HG02759 (cell line): Measurements from ENCODE around the gene HDGFL2.

Experiments used
- ATAC-seq: cut with Tn5 transposase; IDR thresholded peaks from one replicate; pipeline ENCODE4 v1.9.1; 2021; ENCODE audit warnings: mild to moderate bottlenecking, moderate library complexity; ENCODE audit not compliant: unreplicated experiment

The HDGFL2 gene

DNA sequence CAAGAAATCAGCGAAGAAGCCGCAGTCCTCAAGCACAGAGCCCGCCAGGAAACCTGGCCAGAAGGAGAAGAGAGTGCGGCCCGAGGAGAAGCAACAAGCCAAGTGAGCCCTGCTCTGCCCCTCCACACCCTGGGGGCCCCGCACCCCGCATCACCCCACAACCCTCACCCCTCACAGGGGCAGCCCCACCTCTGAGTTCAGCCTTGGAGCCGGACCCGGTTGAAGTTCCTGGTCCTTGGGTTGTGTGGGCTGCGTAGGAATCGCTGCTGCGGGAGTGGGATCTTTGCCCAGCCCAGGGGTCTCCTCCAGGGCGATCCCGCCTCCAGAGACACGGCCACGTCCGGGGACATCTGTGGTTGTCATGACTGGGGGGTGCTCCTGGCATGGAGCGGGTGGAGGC, 24.2 kb downstream of the HDGFL2 start:
- no peak for ATAC-seq

DNA sequence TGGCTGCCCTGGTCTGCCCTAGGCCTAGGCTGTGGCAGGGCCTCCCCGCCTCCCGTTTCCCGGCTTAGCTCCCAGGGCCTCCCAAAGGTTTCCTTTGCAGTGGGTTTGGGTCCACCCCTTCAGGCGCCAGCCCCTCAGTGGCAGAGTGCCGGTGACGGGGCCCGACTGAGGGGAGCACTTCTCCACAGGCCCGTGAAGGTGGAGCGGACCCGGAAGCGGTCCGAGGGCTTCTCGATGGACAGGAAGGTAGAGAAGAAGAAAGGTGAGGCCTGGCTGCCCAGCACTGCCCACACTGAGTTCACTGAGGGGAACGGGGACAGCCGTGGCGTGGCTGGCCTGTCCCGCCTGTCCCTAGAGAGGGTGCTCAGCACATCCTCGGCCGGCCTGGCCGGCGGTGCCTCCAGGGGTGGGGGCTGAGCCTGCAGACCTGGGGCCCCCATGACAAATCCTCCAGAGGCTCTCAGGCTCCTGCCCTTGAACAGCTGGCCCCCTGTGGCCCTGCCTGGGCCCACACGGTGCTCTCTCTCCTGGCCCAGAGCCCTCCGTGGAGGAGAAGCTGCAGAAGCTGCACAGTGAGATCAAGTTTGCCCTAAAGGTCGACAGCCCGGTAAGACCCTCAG, 25.8 kb downstream of the HDGFL2 start:
- ATAC-seq, result no peak

DNA sequence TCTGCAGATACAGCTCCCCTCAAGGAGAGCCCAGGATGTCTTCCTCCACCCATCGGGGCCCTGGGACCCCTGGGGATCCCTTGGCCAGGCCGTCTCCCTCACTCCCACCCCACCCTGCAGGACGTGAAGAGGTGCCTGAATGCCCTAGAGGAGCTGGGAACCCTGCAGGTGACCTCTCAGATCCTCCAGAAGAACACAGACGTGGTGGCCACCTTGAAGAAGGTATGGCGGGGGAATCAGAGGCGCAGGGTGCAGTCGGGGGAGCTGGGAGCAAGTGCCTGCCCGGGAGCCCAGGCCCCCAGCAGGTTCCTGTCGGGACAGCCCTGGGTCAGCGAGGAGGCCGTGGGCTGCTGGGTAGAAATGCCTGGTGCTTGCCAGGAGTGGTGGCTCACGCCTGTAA, 26.6 kb downstream of the HDGFL2 start:
- no peak for ATAC-seq

DNA sequence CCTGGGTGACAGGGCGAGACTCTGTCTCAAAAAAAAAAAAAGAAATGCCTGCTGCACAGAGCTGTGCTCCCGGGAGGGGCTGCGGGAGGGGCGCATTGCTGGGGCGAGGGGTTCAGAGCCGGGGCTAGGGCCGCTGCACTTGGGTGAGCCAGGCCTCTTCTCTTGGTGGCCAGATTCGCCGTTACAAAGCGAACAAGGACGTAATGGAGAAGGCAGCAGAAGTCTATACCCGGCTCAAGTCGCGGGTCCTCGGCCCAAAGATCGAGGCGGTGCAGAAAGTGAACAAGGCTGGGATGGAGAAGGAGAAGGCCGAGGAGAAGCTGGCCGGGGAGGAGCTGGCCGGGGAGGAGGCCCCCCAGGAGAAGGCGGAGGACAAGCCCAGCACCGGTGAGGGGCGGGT, 27.2 kb downstream of the HDGFL2 start:
- ATAC-seq, result no peak

DNA sequence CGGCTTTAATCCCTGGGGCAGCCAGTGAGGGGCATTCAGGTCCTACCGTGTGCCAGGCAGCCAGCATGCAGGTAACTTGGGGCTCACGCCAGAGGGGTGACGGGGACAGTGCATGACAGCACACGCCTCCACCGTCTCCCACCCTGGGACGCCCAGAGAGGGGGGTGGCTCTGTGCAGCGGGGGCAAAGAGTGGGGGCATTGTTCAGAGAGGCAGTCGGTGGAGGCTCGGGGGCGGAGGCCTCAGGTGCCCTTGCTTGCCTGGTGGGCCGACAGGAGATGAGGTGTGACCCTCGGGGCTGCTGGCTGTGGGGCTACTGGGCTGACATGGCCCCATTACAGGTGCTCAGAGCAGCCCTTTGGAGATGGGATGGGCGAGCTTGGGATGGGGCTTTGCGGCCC, 27.8 kb downstream of the HDGFL2 start:
- ATAC-seq, result no peak

DNA sequence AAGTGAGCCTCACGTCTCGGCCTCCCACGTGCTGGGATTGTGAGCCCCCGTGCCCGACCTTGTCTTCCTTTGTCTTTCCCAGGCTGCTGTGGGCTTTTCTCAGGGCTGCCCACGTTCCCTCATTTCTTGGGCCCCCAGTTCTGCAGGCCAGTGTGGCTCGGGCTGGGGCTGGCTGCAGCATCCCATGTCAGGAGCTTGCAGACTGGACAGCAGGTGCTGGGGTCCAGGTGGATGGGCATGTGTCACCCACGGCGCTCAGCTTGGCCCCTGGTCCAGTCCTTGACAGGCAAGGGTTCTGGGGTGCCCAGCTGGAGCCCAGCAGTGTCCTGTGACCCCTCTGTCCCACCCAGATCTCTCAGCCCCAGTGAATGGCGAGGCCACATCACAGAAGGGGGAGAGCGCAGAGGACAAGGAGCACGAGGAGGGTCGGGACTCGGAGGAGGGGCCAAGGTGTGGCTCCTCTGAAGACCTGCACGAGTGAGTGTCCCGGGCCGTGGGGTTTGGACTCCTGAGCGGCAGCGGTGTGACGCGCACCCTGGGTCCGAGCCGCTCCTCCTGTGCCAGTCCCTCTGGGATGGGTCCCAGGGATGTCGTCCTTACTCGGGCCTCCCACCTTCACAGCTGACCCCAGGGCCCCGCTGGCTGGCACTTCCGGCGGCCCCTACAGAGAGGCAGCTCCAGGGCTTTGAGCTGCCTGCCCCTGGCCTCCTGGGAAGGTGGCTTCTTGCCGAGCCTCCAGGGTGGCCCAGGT, 28.9 kb downstream of the HDGFL2 start:
- ATAC-seq, result no peak

DNA sequence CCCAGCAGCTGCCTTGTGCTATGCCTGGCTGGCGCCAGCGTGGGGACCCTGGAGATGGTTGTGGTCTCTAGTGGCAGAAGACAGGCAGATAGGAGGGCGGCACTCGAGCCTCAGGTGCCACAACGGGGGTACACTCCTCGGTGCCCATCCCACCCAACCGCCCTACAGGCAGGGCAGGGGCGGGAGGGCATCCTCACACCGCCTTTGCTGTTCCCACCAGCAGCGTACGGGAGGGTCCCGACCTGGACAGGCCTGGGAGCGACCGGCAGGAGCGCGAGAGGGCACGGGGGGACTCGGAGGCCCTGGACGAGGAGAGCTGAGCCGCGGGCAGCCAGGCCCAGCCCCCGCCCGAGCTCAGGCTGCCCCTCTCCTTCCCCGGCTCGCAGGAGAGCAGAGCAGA, 29.6 kb downstream of the HDGFL2 start:
- no peak for ATAC-seq

DNA sequence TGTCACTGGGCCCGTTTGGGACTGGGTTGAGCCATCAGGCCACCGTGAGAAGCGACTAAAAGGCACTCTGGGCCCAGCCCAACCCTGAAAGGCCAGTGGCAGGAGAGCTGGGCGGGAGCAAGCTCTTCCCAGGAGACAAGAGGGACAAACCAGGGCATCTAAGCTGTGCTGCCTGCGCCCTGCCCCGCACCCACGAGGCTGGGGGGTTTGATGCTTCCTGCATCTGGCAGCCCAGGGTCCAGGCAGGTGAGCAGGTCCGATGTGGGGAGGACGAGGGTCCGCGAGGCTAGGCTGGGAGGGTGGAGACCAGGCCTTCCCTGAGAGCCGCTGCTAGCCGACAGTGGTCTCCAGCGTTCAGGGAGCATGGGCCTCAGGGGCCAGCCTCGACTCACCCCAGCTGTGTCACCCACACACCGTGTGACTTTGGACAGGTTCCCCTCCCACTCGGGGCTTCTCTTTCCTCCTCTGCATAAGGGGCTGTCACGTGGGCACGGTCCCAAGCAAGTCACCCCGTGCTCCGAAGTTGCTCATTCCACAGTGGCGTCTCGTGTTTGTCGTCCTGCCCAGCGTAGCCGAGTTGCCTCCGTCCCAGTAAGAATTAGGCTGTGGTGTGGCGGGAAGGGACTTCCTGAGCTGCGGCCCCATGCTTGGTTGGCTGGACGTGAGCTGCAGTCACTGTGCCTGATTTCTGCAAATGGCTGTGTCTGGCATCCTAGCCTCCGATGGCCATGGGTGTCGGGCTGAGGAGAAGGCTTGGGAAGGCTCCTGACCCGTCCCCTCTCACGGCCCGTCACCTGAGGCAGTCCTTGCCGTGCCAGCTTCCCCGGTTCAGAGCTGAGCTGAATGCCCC, 30.4 kb downstream of the HDGFL2 start:
- no peak for ATAC-seq

DNA sequence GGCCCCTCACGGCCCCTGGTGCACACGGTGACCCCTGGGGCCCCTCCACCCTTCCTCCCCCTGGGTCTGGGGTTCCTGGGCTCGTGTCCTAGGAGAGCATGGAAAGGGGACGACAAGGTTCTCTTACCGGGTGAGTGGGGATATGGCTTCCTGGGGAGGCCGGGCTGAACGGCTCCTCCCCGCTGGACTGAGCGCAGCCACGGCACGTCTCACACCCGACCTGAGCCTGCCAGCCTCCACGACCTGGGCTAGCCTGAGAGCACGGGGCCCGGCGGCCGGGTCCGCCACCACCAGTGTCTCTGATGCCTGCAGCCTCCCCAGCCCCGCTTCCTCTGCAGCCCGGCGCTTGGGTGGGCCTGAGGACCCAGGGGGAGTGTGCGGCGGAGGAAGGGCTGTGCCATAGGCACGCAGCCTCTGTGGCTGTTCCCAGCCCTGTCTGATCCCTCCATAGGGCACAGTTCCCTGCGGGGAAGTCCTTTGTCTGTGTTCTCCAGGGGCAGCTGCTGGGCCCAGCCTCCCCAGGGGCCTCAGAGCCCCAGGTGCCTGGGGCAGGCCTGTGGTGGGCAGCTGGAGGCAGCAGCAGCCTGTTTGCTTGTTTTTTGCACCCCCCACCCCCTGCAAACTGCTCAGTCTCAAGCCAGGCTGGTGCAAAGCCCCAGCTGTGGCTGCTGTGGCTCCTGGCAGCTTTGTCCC, 31.2 kb downstream of the HDGFL2 start:
- no peak for ATAC-seq

DNA sequence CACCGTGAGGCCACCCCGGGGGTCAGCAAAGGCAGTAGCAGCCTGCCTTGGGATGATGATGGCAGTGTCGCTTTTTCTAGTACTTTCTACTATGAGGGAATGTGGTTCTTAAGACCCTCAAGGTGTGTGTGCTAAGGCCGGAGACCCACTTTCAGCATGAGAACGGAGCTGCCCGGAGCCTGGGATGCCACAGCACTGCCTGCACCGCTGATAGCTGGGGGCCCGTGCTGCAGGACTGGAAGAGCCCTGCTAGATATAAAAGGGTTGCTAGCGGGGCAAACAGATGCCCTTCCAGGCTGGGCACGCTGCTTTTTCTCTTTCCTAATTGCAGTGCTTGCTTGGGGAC, 31.7 kb downstream of the HDGFL2 start:
- no peak for ATAC-seq

DNA sequence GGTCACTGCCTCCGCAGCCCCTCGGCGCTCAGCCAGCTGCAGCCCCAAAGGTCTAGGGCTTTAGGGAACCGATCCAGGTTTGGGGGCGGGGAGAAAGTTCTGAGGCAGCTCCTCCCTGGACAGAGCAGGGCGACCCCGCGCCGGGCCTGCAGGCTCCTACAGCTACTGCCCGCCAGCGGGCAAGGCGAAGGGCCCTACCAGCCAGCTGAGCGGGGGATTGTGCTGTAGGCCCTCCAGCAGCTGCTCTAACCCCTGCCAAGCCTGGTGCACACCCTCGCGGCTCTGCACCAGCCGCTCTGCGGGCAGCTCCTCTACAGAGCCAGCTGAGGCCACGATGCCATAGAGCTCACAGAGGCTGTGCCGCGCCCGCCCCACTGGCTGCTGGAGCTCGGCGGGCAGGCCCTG, 32.2 kb downstream of the HDGFL2 start:
- no peak for ATAC-seq

DNA sequence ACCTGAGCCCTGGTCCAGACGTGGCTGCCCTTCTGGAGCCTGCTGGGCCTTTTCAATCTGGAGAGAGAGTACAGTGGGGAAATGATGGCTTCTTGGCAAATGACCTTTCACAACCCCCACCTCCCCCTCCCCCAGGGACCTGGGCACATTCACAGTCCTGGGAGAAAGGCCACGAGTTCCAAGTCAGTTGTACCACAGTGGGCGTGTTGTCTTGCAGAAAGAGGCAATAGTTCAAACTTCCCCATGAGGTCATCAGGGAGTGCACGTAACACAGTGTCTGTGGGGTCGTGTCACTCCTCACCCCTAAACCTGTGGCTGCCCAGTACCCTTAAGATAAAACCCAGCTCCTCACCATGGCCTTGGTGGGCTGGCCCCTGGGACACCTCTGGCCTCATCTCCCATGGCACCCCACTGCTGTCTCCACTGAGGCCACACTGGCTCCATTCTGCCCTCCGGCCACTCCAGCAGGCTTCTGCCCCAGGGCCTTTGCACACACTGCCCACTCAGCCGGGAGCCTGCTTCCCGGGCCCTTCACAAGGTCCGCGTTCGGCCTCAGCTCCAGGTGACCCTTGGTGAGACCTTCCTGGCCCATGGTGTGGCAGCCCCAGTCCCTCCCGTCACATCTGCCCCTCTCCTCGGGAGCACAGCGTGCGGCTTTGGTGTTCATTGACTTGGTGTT, 32.9 kb downstream of the HDGFL2 start:
- ATAC-seq, result no peak

DNA sequence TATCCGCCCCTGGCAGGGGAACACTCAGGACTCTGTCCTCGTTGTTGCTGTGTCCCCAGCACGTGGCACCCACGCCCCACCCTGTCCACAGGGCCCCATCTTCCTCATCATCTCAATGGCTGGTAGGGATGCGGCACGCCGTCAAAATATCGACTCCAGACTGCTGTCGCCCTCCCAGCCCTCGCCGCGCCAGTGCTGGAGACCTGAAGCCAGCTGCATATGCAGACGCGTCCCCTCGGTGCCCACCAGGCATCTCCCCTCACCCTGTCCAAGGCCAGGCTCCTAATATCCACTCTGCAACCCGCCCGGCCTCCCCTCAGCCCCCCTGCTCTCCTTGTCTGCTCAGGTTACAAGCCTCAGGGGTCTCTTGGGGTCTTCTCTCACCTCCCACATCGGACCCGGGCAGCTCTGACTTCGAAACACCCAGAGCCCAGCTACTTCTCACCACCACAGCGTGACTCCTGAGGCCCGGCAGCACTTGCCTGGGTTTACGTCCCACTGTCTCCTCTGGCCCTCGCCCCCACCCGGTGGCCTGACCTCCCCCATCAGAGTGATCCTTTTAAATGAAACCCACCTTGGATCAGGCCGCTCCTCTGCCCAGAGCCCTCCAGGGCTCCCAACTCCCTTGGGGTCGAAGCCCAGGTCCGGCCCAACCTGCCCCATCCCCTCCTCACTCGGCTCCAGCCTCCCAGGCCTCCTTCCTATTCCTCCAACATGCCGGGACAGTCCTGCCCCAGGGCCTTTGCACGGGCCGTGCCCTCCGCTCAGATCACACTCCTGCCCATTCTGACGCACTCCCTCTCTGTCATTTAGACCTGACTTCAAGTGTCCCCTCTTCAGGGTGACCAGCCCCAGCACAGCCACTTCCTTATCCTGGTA, 33.7 kb downstream of the HDGFL2 start:
- ATAC-seq, result no peak

DNA sequence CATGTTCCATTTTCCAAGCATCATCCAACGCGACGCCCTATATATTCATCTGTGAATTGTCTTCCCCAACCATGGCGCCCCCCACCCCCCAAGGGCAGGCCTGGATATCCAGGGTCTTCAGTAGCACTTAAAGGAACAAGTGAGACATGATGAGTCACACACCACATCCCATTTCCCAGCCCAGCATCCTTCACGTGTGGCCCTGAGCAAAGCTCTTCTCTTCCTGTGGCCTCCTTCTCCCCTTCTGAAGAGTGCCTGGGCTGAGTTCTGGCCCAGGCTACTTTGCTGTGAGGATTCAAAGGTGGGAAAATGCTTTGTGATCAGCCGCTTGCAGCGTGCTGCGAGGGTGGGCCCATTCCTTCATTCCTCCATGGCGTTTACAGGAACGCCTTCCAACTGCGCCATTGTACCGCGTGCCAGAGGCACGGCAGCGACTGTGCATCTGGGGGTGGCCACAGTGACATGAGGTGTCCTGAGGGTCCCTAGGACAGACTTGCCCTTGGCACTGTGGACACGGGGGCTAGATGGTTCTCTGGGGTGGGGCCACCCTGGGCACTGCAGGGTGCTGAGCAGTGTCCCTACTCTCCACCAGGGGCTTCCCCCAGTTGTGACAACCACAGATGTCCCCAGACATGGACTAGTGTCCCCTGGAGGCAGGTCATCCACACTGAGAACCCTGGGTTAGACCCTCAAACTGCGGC, 34.5 kb downstream of the HDGFL2 start:
- ATAC-seq, result no peak

DNA sequence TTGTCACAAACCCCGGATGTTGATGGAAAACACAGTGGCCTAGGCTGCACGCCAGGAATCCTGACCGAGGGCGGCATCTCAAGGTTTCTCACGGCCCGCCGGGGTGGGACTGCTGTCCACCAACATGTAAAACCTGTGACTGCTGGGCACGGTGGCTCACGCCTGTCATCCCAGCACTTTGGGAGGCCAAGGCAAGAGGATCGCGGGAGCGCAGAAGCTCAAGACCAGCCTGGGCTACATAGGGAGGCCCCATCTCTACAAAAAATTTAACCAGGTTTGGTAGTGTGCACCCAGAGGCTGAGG, 35.0 kb downstream of the HDGFL2 start:
- ATAC-seq, result no peak

DNA sequence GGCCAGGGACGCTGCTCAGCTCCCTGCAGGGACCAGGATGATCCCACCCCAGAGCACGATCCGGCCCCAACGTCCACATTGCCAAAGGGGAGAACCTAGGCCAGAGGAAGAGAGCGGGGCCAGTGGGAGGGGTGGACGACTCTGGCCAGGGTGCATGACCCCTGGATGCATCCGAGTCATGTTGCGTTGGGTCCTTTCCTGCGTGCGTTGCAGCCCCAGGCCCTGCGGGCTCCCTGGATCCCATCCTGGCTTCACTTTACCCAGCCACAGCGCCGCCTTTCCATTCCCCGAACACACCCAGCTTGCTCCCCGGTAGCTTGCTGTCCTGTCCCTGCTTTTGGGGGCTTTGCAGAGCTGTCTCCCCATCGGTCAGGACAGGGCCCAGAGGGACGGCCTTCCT, 35.7 kb downstream of the HDGFL2 start:
- ATAC-seq, result no peak

DNA sequence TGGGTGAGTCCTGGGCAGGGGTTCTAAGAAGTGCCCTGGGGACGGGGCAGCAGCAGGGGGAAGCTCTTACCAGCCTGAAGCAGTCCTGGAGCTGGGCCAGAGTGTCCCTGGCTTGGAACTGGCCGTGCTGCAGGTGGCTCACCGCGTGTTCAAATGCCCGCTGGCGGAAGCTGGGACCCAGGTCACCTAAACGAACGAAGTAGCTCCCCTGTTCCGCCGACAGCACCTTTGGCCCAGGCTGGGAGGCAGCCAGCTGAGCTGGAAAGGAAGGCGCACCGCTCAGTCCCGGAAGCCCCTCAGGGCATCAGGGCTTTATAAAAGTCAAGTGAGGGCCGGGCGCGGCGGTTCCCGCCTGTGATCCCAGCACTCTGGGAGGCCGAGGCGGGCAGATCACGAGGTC, 36.6 kb downstream of the HDGFL2 start:
- ATAC-seq, result no peak

DNA sequence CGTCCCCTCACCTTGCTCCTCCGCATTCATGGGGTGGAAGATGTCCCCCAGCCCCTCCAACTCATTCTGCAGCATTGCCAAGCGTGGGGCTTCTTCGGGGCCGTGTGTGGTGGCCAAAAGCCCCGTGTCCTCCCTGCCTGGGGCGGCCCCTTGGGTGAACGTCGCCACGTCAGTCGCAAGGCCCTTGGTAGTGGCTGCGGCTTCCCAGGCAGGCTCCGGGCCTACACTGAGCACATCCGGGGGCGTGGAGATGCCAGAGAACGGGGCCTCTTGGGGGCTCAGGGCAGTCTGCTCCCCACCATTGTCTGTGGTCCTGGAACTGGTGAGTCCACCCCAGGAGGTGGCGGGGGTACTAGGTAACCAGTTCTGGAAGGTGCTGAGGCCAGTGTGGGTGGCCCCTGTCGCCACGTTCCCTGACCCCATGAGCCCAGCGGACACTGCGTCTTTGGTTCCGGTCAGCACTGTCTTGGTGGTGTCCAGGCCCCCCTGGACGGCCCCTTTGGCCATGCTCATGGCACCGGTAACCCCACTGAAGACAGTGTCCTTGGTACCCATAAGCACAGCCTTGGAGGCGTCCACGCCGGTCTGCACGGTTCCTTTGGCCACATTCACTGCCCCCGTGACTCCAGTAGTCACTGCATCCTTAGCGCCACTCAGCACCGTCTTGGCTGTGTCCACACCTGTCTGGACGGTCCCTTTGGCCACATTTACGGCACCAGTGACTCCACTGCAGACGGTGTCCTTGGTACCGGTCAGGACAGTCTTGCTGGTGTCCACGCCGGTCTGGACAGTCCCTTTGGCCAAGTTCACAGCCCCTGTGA, 38.5 kb downstream of the HDGFL2 start:
- ATAC-seq, result no peak
